Stimulated activated CD4-positive, alpha-beta T cell treated with anti-CD3 and anti-CD28 coated beads, Interleukin-12 subunit alpha, Interleukin-12 subunit beta, amount 100 ng/mL, for 24 hours (primary cell): ENCODE measurements around the gene DEDD.

Experiments used
- DNase-seq, 2 experiments: peaks; one replicate each; pipeline ENCODE4 v3.0.0-alpha.2; 2020; ENCODE audit warnings: low read depth in 2 of 2

DEDD gene

DNA sequence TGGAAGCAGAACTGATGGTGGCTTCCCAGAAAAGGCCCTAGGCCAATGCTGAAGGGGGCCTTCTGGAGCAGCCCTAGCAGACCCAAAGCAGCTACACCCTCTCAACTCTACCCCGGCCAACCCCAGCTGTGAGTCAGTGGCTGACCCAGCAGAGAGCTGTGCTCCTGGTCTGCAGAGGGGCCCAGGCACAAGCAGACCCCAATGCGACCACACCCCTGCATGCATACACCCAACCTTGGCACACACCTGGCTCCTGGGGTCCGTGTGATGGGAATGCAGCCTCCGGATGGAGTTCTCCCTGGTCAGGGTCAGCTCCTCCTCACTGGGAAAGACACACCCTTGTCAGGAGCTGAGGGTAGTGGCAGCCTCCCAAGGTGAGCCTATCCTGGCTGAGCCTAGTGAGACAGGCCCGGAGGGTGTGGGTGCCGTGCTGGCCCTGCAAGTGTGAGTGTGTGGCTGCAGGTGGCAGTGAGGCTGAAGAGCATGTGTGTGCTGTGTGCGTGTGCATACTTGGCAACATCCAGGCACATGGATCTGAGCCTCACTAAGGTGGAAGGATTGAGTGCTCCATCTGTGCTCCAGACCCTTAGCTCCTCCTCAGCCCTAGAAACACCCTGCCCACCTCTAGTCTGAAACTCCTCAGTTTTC is 58.9 kb downstream of the DEDD start:
- DNase-seq, result no peak

DNA sequence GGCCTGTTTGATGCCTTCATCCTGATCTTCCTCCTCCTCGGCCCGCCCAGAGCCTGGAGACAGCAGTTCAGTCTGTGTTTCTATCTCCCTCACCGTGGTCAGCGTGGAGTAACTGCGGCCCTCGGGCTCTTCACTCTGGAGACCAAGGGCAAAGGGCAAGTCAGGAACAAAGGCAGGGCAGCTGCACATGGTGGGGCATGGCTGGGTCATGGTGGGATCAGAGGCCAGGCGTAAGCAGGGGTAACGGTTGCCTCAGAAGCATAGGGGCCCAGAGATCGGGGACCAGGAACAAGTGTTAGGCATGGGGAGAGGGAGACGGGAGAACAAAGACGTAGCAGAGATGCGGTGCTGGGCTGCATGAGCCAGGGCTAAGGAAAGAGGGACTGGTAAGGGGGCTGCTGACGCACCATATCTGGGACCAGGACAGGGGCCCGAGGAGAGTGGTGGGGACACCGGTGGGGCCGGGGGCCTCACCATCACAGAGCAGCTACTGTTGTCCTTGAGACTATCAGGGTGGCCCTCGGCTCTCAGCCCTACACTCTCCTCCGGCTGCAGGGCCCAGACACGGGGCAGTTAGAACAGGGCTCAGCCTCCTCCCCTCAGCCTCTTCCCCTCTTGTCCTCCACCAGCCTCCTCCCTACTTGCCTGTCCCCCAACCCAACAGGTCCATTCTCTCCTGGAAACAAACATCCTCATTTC is 59.6 kb downstream of the DEDD start:
- DNase-seq, result no peak

DNA sequence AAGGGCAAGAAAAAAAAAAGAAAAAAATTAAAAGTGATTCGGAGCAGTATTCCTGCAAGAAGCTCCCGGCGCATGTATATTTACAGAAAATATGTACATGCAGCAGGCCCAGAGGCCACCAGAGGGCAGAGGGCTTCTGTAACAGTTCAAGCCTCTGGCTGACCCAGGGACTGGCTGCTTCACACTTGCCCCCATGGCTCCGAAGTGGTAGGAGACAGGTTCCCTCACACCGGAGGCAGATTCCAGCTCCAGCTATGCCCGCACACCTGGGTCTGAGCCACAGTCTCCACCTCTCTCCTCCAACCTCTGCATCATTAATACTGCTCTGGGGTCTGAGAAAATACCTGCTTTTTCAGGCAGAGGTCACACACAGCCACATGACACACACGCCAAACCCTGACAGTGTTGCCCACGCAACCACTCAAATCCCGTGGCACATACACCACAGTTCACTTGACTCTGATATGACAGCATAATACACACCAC is 60.5 kb downstream of the DEDD start:
- DNase-seq, result no peak
